DOHH2 (cell line): Measurements from ENCODE around the gene DOCK1.

Experiments
- H3F3A ChIP-seq: fragments of 200-600 bp; sonication (generic), shearing (Covaris generic); 2 replicates; pipeline ENCODE4 v1.6.0; 2016; ENCODE audit warnings: antibody characterized with exemption, mild to moderate bottlenecking; ENCODE audit not compliant: control insufficient read depth, insufficient read depth
- H3K27ac ChIP-seq: fragments of 200-600 bp; sonication (generic); 2 replicates; pipeline ENCODE4 v1.5.1; 2014; ENCODE audit warnings: low read depth, mild to moderate bottlenecking, low read length, moderate library complexity
- H3K27me3 ChIP-seq: fragments of 200-600 bp; sonication (generic); 2 replicates; pipeline ENCODE4 v1.6.1; 2014; ENCODE audit warnings: mild to moderate bottlenecking, low read length, mixed read lengths; ENCODE audit not compliant: control insufficient read depth
- H3K36me3 ChIP-seq: fragments of 200-600 bp; sonication (generic); 2 replicates; pipeline ENCODE4 v1.6.1; 2014; ENCODE audit warnings: mild to moderate bottlenecking, low read length, moderate library complexity, mixed read lengths; ENCODE audit not compliant: control insufficient read depth
- H3K4me1 ChIP-seq: fragments of 200-600 bp; sonication (generic); 2 replicates; pipeline ENCODE4 v1.6.1; 2014; ENCODE audit warnings: mild to moderate bottlenecking, low read length, mixed read lengths; ENCODE audit not compliant: control insufficient read depth
- H3K4me2 ChIP-seq: fragments of 200-600 bp; sonication (generic); 2 replicates; pipeline ENCODE4 v1.6.0; 2014; ENCODE audit warnings: mild to moderate bottlenecking, low read length, moderate library complexity
- H3K4me3 ChIP-seq: fragments of 200-600 bp; sonication (generic); 2 replicates; pipeline ENCODE4 v1.5.1; 2014; ENCODE audit warnings: mild to moderate bottlenecking, low read length, mixed read lengths
- H3K79me2 ChIP-seq: fragments of 200-600 bp; sonication (generic); 2 replicates; pipeline ENCODE4 v1.6.1; 2014; ENCODE audit warnings: mild to moderate bottlenecking, low read length, mixed read lengths; ENCODE audit not compliant: control insufficient read depth
- H3K9me2 ChIP-seq: fragments of 200-600 bp; sonication (generic); replicated peaks from 2 replicates; pipeline ENCODE4 v1.6.1; 2014; ENCODE audit warnings: mild to moderate bottlenecking, low read length, mixed read lengths; ENCODE audit not compliant: control insufficient read depth
- H3K9me3 ChIP-seq: fragments of 200-600 bp; sonication (generic); 2 replicates; pipeline ENCODE4 v1.6.1; 2014; ENCODE audit warnings: antibody characterized with exemption, low read length, mixed read lengths; ENCODE audit not compliant: control insufficient read depth, insufficient read depth
- H4K20me1 ChIP-seq: fragments of 200-600 bp; sonication (generic); 2 replicates; pipeline ENCODE4 v1.6.0; 2014; ENCODE audit warnings: low read depth, mild to moderate bottlenecking, antibody characterized with exemption, low read length, moderate library complexity; ENCODE audit not compliant: control insufficient read depth, insufficient read depth
- EZH2phosphoT487 ChIP-seq: fragments of 200-600 bp; sonication (generic); IDR thresholded peaks from 2 replicates; pipeline ENCODE4 v1.6.1; 2017; ENCODE audit warnings: borderline replicate concordance, mild to moderate bottlenecking, antibody characterized with exemption, low read length, moderate library complexity, mixed read lengths
- TF ChIP-seq, protein P1 (sequence below): fragments of 200-600 bp; sonication (generic); IDR thresholded peaks from one replicate; pipeline ENCODE4 v1.5.1; 2014; ENCODE audit warnings: antibody characterized with exemption, mild to moderate bottlenecking, low read depth, low read length; ENCODE audit not compliant: poor library complexity, severe bottlenecking

DOCK1 gene

DNA sequence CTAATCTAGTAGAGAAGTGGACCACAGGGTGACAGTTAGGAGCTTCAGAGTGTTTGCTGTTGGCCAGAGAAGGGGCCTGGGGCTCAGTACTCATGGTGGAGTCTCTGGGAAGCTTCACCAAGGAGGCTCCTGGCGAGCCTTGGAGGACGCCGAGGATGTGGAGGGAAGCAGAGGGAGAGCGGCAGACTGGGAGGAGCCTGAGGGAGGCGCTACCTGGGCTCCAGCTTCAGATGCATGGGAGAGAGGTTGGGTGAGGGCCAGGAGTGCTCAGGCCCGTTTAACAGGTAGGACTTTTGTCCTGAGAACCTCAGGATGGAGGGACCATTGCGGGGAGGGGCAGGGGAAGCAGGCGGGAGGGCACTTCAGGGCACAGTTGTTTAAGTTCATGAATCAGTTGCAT, 24.2 kb downstream of the DOCK1 start:
- Histone ChIP-seq H4K20me1 (no peaks in the 10 kb centered on the region), H3K4me1 (no peaks in the 10 kb centered on the region)

DNA sequence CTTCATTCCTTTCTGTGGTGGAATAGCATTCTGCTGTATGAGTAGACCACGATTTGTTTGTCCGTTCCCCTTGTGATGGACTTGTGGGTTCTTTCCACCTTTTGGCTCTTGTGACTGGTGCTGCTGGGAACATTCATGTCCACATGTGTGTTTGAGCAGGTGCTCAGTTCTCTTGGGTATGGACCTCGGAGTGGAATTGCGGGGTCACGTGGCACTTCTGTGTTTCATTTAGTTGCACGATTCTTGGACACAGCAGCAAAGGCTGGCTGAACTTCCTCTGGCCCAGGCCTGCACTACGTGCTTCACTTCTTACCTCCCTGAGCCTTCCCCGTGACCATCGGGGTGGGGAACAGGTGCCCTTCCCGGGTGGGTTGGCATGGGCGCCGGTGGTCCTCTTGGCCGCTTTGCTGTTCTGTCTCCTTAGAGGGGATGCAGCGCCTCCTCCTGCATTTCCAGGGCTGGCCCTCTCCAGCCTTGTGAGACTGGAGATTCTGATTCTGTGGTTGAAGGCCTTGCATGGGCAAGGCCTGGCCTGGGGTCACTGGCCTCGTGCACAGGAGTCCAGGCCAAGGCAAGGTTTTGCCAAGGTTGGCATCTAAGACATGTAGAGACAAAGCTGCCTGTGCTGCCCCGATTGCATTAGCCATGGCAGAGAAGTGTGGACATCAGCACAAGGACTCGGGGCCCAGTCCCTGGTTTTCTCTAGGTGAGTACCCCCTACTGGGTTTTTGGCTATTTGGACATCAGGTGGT, 25.1 kb downstream of the DOCK1 start:
- H3K79me2 ChIP-seq, result no peaks in the 10 kb centered on the region
- H3K36me3 ChIP-seq, result no peaks in the 10 kb centered on the region
- no peaks in the 10 kb centered on the region for H3K4me1 ChIP-seq
- TF ChIP-seq EZH2phosphoT487, result no peak
- TF ChIP-seq, protein P1, sequence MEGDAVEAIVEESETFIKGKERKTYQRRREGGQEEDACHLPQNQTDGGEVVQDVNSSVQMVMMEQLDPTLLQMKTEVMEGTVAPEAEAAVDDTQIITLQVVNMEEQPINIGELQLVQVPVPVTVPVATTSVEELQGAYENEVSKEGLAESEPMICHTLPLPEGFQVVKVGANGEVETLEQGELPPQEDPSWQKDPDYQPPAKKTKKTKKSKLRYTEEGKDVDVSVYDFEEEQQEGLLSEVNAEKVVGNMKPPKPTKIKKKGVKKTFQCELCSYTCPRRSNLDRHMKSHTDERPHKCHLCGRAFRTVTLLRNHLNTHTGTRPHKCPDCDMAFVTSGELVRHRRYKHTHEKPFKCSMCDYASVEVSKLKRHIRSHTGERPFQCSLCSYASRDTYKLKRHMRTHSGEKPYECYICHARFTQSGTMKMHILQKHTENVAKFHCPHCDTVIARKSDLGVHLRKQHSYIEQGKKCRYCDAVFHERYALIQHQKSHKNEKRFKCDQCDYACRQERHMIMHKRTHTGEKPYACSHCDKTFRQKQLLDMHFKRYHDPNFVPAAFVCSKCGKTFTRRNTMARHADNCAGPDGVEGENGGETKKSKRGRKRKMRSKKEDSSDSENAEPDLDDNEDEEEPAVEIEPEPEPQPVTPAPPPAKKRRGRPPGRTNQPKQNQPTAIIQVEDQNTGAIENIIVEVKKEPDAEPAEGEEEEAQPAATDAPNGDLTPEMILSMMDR, result no peak
- H3K27ac ChIP-seq, result no peak overlapping the region
- no peaks in the 10 kb centered on the region for H3K9me2 ChIP-seq
- no peak overlapping the region for H3K4me3 ChIP-seq
- H3K9me3 ChIP-seq, result peaks cover 4% of the 10 kb centered on the region; the same call in 1 of the 2 replicates
- no peaks in the 10 kb centered on the region for H3K27me3 ChIP-seq
- no peak overlapping the region for H3K4me2 ChIP-seq
- H4K20me1 ChIP-seq, result no peaks in the 10 kb centered on the region
- no peaks in the 10 kb centered on the region for H3F3A ChIP-seq

More for the DNA sequence above, 24.2 kb downstream of the DOCK1 start:
- TF ChIP-seq, protein P1, result no peak
- TF ChIP-seq EZH2phosphoT487, result no peak
- Histone ChIP-seq H3K27me3 (no peaks in the 10 kb centered on the region), H3K4me3 (no peak overlapping the region), H3K9me3 (peaks cover 4% of the 10 kb centered on the region; the same call in 1 of the 2 replicates), H3K9me2 (no peaks in the 10 kb centered on the region), H3K79me2 (no peaks in the 10 kb centered on the region), H3K4me2 (no peak overlapping the region), H3K36me3 (no peaks in the 10 kb centered on the region), H3K27ac (no peak overlapping the region), H3F3A (no peaks in the 10 kb centered on the region)

DNA sequence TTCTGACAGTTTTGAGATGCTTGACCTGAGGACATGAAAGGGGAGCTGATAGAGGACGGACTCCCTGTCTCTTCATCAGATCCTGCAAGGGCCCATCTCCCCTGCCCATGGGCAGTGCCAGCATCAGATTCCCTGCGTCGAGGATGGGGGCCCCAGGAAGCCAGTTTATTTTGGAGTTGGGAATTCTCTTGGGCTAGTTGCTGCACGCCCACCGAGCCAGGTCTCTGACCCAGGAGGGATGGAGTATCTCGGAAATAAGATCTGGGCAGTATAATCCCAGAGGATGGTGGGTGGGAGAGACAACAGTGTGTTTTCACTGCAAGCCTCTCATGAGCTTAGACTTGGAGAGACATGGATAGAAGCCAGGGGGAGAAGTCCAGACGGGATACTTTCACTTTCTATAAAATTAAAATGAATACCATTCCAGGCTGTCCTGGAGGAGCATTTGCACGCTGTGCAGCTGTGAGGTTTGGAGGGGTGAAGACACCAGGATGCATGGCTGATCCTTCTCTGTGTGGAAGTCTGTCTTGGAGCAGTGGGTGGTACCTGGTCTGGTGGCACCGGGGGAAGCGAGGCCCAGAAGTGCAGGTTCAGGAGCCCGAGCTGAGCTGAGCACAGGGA, 25.8 kb downstream of the DOCK1 start:
- Histone ChIP-seq H3K4me3 (no peak overlapping the region), H3K36me3 (no peaks in the 10 kb centered on the region), H3K79me2 (no peaks in the 10 kb centered on the region), H3K27me3 (no peaks in the 10 kb centered on the region), H3K9me2 (no peaks in the 10 kb centered on the region), H4K20me1 (no peaks in the 10 kb centered on the region), H3K27ac (no peak overlapping the region), H3K9me3 (peaks cover 4% of the 10 kb centered on the region; the same call in 1 of the 2 replicates), H3K4me2 (no peak overlapping the region), H3F3A (no peaks in the 10 kb centered on the region), H3K4me1 (no peaks in the 10 kb centered on the region)
- no peak for TF ChIP-seq EZH2phosphoT487
- TF ChIP-seq, protein P1, result no peak
